ENCODE results near the gene CFAP97.
"Not testable (repeated sequence)": the region's sequence is repeated elsewhere in the genome, so short reads cannot be mapped to it uniquely, and the experiment has no call there.

The CFAP97 gene

GRCh38 chr4:185221912-185222311 is 18.1 kb upstream of the CFAP97 start:
- DNase-seq = no peak

GRCh38 chr4:185221491-185221890 is 17.7 kb upstream of the CFAP97 start:
- DNase-seq = no peak

- no peak for DNase-seq
Measured at GRCh38 chr4:185219551-185220344, 15.9 kb upstream of the CFAP97 start.

GRCh38 chr4:185218312-185218711 is 14.5 kb upstream of the CFAP97 start:
- DNase-seq = no peak

- no peak for DNase-seq
Measured at GRCh38 chr4:185217408-185217975, 13.7 kb upstream of the CFAP97 start.

- no peak for DNase-seq
Measured at GRCh38 chr4:185215261-185215660, 11.5 kb upstream of the CFAP97 start.

- no peak for DNase-seq
Measured at GRCh38 chr4:185213877-185214276, 10.1 kb upstream of the CFAP97 start.

GRCh38 chr4:185212581-185212980 is 8.8 kb upstream of the CFAP97 start:
- no peak for DNase-seq

GRCh38 chr4:185211641-185212040 is 7.8 kb upstream of the CFAP97 start:
- DNase-seq = no peak

- no peak for DNase-seq
Measured at GRCh38 chr4:185211035-185211434, 7.2 kb upstream of the CFAP97 start.

- DNase-seq = no peak
Measured at GRCh38 chr4:185210102-185210981, 6.5 kb upstream of the CFAP97 start.

GRCh38 chr4:185209852-185210101 is 6.0 kb upstream of the CFAP97 start:
- DNase-seq = not testable (repeated sequence)

- DNase-seq = no peak
Measured at GRCh38 chr4:185209031-185209851, 5.4 kb upstream of the CFAP97 start, which contains the start of gene SNX25. Gene SNX25, plus strand, starts transcription at chr4:185209598. Its CDS starts 229 bp downstream, at chr4:185209827.

- DNase-seq = no peak
Measured at GRCh38 chr4:185207466-185207865, 3.7 kb upstream of the CFAP97 start.

- DNase-seq = no peak
Measured at GRCh38 chr4:185205697-185206342, 2.0 kb upstream of the CFAP97 start.

GRCh38 chr4:185205073-185205472 is 1.3 kb upstream of the CFAP97 start:
- not testable (repeated sequence) for DNase-seq

GRCh38 chr4:185204238-185204910 is 574 bp upstream of the CFAP97 start:
- DNase-seq = no peak

- no peak for DNase-seq
Measured at GRCh38 chr4:185202984-185203485, 765 bp downstream of the CFAP97 start.

- DNase-seq = no peak
Measured at GRCh38 chr4:185201977-185202962, 1.5 kb downstream of the CFAP97 start.

- not testable (repeated sequence) for DNase-seq
Measured at GRCh38 chr4:185198189-185198588, 5.6 kb downstream of the CFAP97 start.
